ENCODE results near the gene RGS14.

GRCh38 chr5:177396078-177396477 lies 38.4 kb downstream of the RGS14 start:
- TF ChIP-seq CTCF (IDR thresholded peaks at IDR 0.05; ENCODE audit: low read depth, low read length, poor library complexity, severe bottlenecking) (no peak), EZH2phosphoT487 (IDR thresholded peaks at IDR 0.05; ENCODE audit: borderline replicate concordance, low read length) (no peak)

All from DOHH2 (cell line).